HepG2 (cell line): ENCODE data around the gene RARS1. TPM values are rescaled to one million over a fixed set of nuclear protein-coding genes. Genes with fewer than 3 reads are reported as not detected.

Experiments used
- FOXP1 ChIP-seq, 2 experiments: fragments of 450-650 bp in 1 of 2; IDR thresholded peaks; 2 replicates each; pipeline ENCODE4 v1.6.1; 2017 to 2018; ENCODE audit warnings: antibody characterized with exemption in 1 of 2
- GMEB1 ChIP-seq: sonication (generic); formaldehyde crosslinking; IDR thresholded peaks from 2 replicates; pipeline ENCODE4 v1.5.1; 2020; ENCODE audit warnings: missing genetic modification reagents, mild to moderate bottlenecking, borderline replicate concordance
- IRF2 ChIP-seq: IDR thresholded peaks from 2 replicates; pipeline ENCODE4 v1.6.1; 2018; ENCODE audit warnings: missing genetic modification reagents, missing compliant biosample characterization
- MTA1 ChIP-seq: sonication (generic); formaldehyde crosslinking; IDR thresholded peaks from 2 replicates; pipeline ENCODE4 v1.4.0; 2020; ENCODE audit warnings: missing genetic modification reagents, mild to moderate bottlenecking, borderline replicate concordance
- MXI1 ChIP-seq: IDR thresholded peaks from 3 replicates; pipeline ENCODE4 v1.6.1; 2012; ENCODE audit warnings: low read depth, low read length, inconsistent platforms, borderline replicate concordance
- NFE2 ChIP-seq: sonication (generic); formaldehyde crosslinking; IDR thresholded peaks from 2 replicates; pipeline ENCODE4 v1.4.0; 2020; ENCODE audit warnings: missing genetic modification reagents
- SCMH1 ChIP-seq: sonication (generic); formaldehyde crosslinking; IDR thresholded peaks from 2 replicates; pipeline ENCODE4 v1.9.0; 2021; ENCODE audit warnings: missing genetic modification reagents, mild to moderate bottlenecking, borderline replicate concordance
- SNAPC2 ChIP-seq: sonication (generic); formaldehyde crosslinking; IDR thresholded peaks from 2 replicates; pipeline ENCODE4 v1.8.1; 2022; ENCODE audit warnings: mild to moderate bottlenecking, missing genetic modification reagents
- U2AF2 ChIP-seq: fragments of 200-400 bp; formaldehyde crosslinking; IDR thresholded peaks from 2 replicates; pipeline ENCODE4 v1.6.1; 2017; ENCODE audit warnings: low read depth, mild to moderate bottlenecking, low read length
- ZFP37 ChIP-seq: sonication (generic); formaldehyde crosslinking; IDR thresholded peaks from 2 replicates; pipeline ENCODE4 v1.4.0; 2020; ENCODE audit warnings: missing genetic modification reagents, borderline replicate concordance
- ZNF317 ChIP-seq: sonication (generic); formaldehyde crosslinking; IDR thresholded peaks from 2 replicates; pipeline ENCODE4 v1.5.0; 2020; ENCODE audit warnings: mild to moderate bottlenecking, missing genetic modification reagents
- ZNF574 ChIP-seq: sonication (generic); formaldehyde crosslinking; IDR thresholded peaks from 2 replicates; pipeline ENCODE4 v1.4.0; 2020; ENCODE audit warnings: missing genetic modification reagents
- ZNF646 ChIP-seq: sonication (generic); formaldehyde crosslinking; IDR thresholded peaks from 2 replicates; pipeline ENCODE4 v1.9.0; 2021; ENCODE audit warnings: mild to moderate bottlenecking, missing genetic modification reagents
- ZNF724P ChIP-seq: sonication (generic); formaldehyde crosslinking; IDR thresholded peaks from 2 replicates; pipeline ENCODE4 v1.8.0; 2022; ENCODE audit warnings: missing genetic modification reagents, borderline replicate concordance
- ZNF775 ChIP-seq: sonication (generic); formaldehyde crosslinking; IDR thresholded peaks from 2 replicates; pipeline ENCODE4 v1.4.0; 2020; ENCODE audit warnings: missing genetic modification reagents, mild to moderate bottlenecking, moderate library complexity, borderline replicate concordance
- ZNF878 ChIP-seq: sonication (generic); formaldehyde crosslinking; IDR thresholded peaks from 2 replicates; pipeline ENCODE4 v1.8.1; 2023; ENCODE audit warnings: mild to moderate bottlenecking, missing genetic modification reagents, moderate library complexity
- polyA plus RNA-seq, 8 experiments: library from polyadenylated mRNA; depleted of rRNA in 3 of 8; stranded (reverse) in 7 of 8; unstranded in 1 of 8; fragments of >200 nt; fragmentation: Illumina TruSeq in 4 of 8; extraction: Trizol in 4 of 8; gene quantifications; 2 replicates each; pipeline versions ENCODE4 v1.2.1 to v1.2.3, GENCODE V29; 2011 to 2016; ENCODE audit warnings: low read depth in 4 of 8, missing spikeins in 1 of 8, mixed read lengths in 1 of 8; ENCODE audit not compliant: insufficient read depth in 1 of 8
- total RNA-seq, 5 experiments: library from RNA; depleted of rRNA; stranded (reverse); fragments of >200 nt; fragmentation: Illumina TruSeq; extraction: Trizol; gene quantifications; 2 replicates each; pipeline ENCODE4 v1.2.3, GENCODE V29; 2016; ENCODE audit warnings: low read depth in 1 of 5

Gene RARS1
- total and polyA plus RNA-seq, 2 of the 13 experiments (the other 11 are each of a cell fraction or from before 2014, with no cell fraction given): 54.6 to 170 TPM

- TF ChIP-seq ZNF646 (no peak), GMEB1 (CRISPR knock-in tag) (peak; percentile 70; the same call in 1 of the 2 replicates), ZNF775 (no peak), SNAPC2 (CRISPR knock-in tag) (0 out of 2 replicates have a peak, but pooled peaks have one; percentile 35), SCMH1 (CRISPR knock-in tag) (no peak), MTA1 (CRISPR knock-in tag) (no peak), IRF2 (CRISPR knock-in tag) (peak; percentile 97), NFE2 (CRISPR knock-in tag) (no peak), ZNF574 (CRISPR knock-in tag) (peak; percentile 100), FOXP1 (IDR thresholded peaks at IDR 0.05) (no peak), FOXP1 (CRISPR knock-in tag; IDR thresholded peaks at IDR 0.05) (peak; percentile 6; the same call in 1 of the 2 replicates), ZFP37 (peak; percentile 92), ZNF317 (CRISPR knock-in tag) (0 out of 2 replicates have a peak, but pooled peaks have one; percentile 14), ZNF724P (CRISPR knock-in tag) (peak; percentile 84; the same call in 1 of the 2 replicates), MXI1 (peak; percentile 66; the same call in 1 of the 3 replicates), U2AF2 (no peak), ZNF878 (CRISPR knock-in tag) (peak; percentile 63; the same call in 1 of the 2 replicates)
Observed at GRCh38 chr5:168486136-168486879, at the start of gene RARS1 (continued).
